ENCODE data around the gene SRGAP3.

DNA sequence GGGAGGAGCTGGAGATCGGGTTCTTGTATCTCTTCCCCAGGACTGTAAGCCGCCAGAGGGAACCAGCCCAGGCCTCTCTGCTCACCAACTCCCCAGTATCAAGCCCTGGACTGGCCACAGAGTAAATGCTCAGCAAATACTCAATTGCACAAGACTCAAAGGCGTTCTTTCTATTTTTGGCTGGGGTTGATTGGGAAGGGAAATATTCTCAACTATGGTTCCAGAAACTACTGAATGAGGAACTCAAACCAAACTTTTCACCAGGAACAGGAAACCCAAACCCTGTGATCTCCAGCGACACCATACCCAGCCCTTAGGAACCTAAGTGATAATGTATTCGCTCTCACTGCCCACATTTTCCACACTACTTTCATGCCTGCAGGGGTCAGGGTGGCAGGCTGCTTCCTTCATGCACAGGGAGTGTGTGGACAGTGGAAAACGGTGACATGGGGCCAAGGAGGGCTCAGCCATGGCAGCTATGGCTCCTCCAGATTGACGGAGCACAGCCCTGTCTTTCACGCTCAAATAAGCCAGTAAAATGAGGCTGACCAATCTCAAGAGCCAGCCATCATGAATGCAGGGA is 161.5 kb downstream of the SRGAP3 start:
- TF ChIP-seq POLR2AphosphoS5 (IDR thresholded peaks at IDR 0.05) (no peak), POLR2A (IDR thresholded peaks at IDR 0.05) (no peak), EP300 (IDR thresholded peaks at IDR 0.05) (no peak)
- TF ChIP-seq, protein P1, sequence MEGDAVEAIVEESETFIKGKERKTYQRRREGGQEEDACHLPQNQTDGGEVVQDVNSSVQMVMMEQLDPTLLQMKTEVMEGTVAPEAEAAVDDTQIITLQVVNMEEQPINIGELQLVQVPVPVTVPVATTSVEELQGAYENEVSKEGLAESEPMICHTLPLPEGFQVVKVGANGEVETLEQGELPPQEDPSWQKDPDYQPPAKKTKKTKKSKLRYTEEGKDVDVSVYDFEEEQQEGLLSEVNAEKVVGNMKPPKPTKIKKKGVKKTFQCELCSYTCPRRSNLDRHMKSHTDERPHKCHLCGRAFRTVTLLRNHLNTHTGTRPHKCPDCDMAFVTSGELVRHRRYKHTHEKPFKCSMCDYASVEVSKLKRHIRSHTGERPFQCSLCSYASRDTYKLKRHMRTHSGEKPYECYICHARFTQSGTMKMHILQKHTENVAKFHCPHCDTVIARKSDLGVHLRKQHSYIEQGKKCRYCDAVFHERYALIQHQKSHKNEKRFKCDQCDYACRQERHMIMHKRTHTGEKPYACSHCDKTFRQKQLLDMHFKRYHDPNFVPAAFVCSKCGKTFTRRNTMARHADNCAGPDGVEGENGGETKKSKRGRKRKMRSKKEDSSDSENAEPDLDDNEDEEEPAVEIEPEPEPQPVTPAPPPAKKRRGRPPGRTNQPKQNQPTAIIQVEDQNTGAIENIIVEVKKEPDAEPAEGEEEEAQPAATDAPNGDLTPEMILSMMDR (IDR thresholded peaks at IDR 0.05): no peak
